Stimulated activated CD4-positive, alpha-beta T cell treated with anti-CD3 and anti-CD28 coated beads, Interleukin-15, amount 100 ng/mL, for 1 hour (primary cell): Measurements from ENCODE around the gene ITGA1.
"Not testable (repeated sequence)": the region's sequence is repeated elsewhere in the genome, so short reads cannot be mapped to it uniquely, and the experiment has no call there.

ENCODE experiments used
- DNase-seq, 2 donors: peaks; one replicate each; pipeline ENCODE4 v3.0.0-alpha.2; 2020; ENCODE audit warnings: low read depth in 1 of 2, low spot score in 1 of 2

The ITGA1 gene

GRCh38 chr5:52800394-52801213 is 12.9 kb downstream of the ITGA1 start:
- DNase-seq = peak; percentile 8 to 20

- DNase-seq = no peak
These were observed 13.6 kb downstream of the ITGA1 start for GRCh38 chr5:52801329-52801728.

GRCh38 chr5:52802272-52802973 is 14.7 kb downstream of the ITGA1 start:
- no peak for DNase-seq

GRCh38 chr5:52802974-52803336 is 15.2 kb downstream of the ITGA1 start:
- DNase-seq = no peak

GRCh38 chr5:52804387-52804791 is 16.7 kb downstream of the ITGA1 start:
- DNase-seq = no peak

GRCh38 chr5:52804981-52805380 is 17.3 kb downstream of the ITGA1 start:
- DNase-seq = no peak

- no peak for DNase-seq
These were observed 17.9 kb downstream of the ITGA1 start for GRCh38 chr5:52805615-52806014.

GRCh38 chr5:52807037-52807436 is 19.3 kb downstream of the ITGA1 start:
- no peak for DNase-seq

GRCh38 chr5:52807723-52808122 is 20.0 kb downstream of the ITGA1 start:
- no peak for DNase-seq

- no peak for DNase-seq
These were observed 20.7 kb downstream of the ITGA1 start for GRCh38 chr5:52808316-52808901.

- DNase-seq = no peak
These were observed 22.2 kb downstream of the ITGA1 start for GRCh38 chr5:52809884-52810283.

GRCh38 chr5:52810426-52810825 is 22.7 kb downstream of the ITGA1 start:
- DNase-seq = no peak

- no peak for DNase-seq
These were observed 23.5 kb downstream of the ITGA1 start for GRCh38 chr5:52811067-52811749.

- no peak for DNase-seq
These were observed 26.8 kb downstream of the ITGA1 start for GRCh38 chr5:52814352-52815148.

GRCh38 chr5:52817818-52818217 is 30.1 kb downstream of the ITGA1 start:
- DNase-seq = no peak

- no peak for DNase-seq
These were observed 30.6 kb downstream of the ITGA1 start for GRCh38 chr5:52818360-52818759.

GRCh38 chr5:52818807-52819206 is 31.1 kb downstream of the ITGA1 start:
- not testable (repeated sequence) for DNase-seq

- no peak for DNase-seq
These were observed 34.2 kb downstream of the ITGA1 start for GRCh38 chr5:52821901-52822300.

GRCh38 chr5:52822437-52822836 is 34.7 kb downstream of the ITGA1 start:
- DNase-seq = no peak

GRCh38 chr5:52824827-52825226 is 37.1 kb downstream of the ITGA1 start:
- no peak for DNase-seq

GRCh38 chr5:52825826-52826225 is 38.1 kb downstream of the ITGA1 start:
- no peak for DNase-seq
